Naive thymus-derived CD4-positive, alpha-beta T cell (primary cell): ENCODE results near the gene ATF7IP. TPM values are rescaled to one million over a fixed set of nuclear protein-coding genes. Genes with fewer than 3 reads are reported as not detected.

Source experiments
- ATAC-seq: fragments of 150-1000 bp; cut with Tn5 transposase; 2 replicates; pipeline ENCODE4 v1.10.0; 2021; ENCODE audit warnings: mild to moderate bottlenecking, moderate library complexity
- CTCF ChIA-PET: fragments of 350-600 bp; sonication (Branson Sonifier 250); formaldehyde crosslinking; loops from one replicate; lab custom pipeline; 2021; ENCODE audit warnings: antibody characterized with exemption; lab: Charles Lee
- POLR2A ChIA-PET: fragments of 350-600 bp; sonication (Branson Sonifier 250); formaldehyde crosslinking; loops from one replicate; lab custom pipeline; 2021; ENCODE audit warnings: antibody characterized with exemption, inconsistent platforms; lab: Charles Lee
- DNase-seq, 9 donors: peaks; one replicate each; pipeline versions ENCODE4 v3.0.0 to v3.0.0-alpha.2; 2020 to 2022; ENCODE audit warnings: mixed read lengths in 1 of 9
- H3K27ac ChIP-seq: one replicate; pipeline ENCODE4 v1.7.0; 2013; ENCODE audit warnings: mild to moderate bottlenecking, low read depth, low read length, moderate library complexity
- H3K27me3 ChIP-seq, 2 donors: one replicate each; pipeline ENCODE4 v1.7.0; 2013; ENCODE audit warnings: low read length in 2 of 2, mild to moderate bottlenecking in 2 of 2, moderate library complexity in 2 of 2; ENCODE audit not compliant: control insufficient read depth in 2 of 2, insufficient read depth in 2 of 2
- H3K36me3 ChIP-seq, 3 experiments: 1 replicate in 2 of 3; 2 replicates in 1 of 3; pipeline ENCODE4 v1.7.0; 2013; ENCODE audit warnings: low read length in 3 of 3, mild to moderate bottlenecking in 3 of 3, moderate library complexity in 1 of 3; ENCODE audit not compliant: insufficient read depth in 3 of 3, control insufficient read depth in 2 of 3
- H3K4me1 ChIP-seq, 2 donors: one replicate each; pipeline ENCODE4 v1.7.0; 2013; ENCODE audit warnings: low read length in 2 of 2, mild to moderate bottlenecking in 2 of 2, moderate library complexity in 1 of 2; ENCODE audit not compliant: control insufficient read depth in 2 of 2, insufficient read depth in 2 of 2
- H3K4me3 ChIP-seq: 2 replicates; pipeline ENCODE4 v1.7.0; 2013; ENCODE audit warnings: mild to moderate bottlenecking, low read length
- H3K9me3 ChIP-seq, 3 experiments: 1 replicate in 2 of 3; 2 replicates in 1 of 3; pipeline ENCODE4 v1.7.0; 2013; ENCODE audit warnings: low read length in 3 of 3; ENCODE audit not compliant: control insufficient read depth in 2 of 3
- H3K27ac Mint-ChIP-seq, 9 donors: one replicate each; pipeline ENCODE4 v1.8.0; 2020 to 2022; ENCODE audit warnings: mixed read lengths in 9 of 9, mild to moderate bottlenecking in 8 of 9, moderate library complexity in 5 of 9, inconsistent platforms in 2 of 9
- H3K27me3 Mint-ChIP-seq, 5 donors: one replicate each; pipeline ENCODE4 v1.8.0; 2021 to 2022; ENCODE audit warnings: mixed read lengths in 5 of 5, mild to moderate bottlenecking in 1 of 5
- H3K36me3 Mint-ChIP-seq, 5 donors: one replicate each; pipeline ENCODE4 v1.8.0; 2020 to 2022; ENCODE audit warnings: mixed read lengths in 5 of 5, mild to moderate bottlenecking in 3 of 5, inconsistent platforms in 1 of 5
- H3K4me1 Mint-ChIP-seq, 7 donors: one replicate each; pipeline ENCODE4 v1.8.0; 2020 to 2022; ENCODE audit warnings: mixed read lengths in 7 of 7, mild to moderate bottlenecking in 3 of 7, inconsistent platforms in 1 of 7
- H3K4me3 Mint-ChIP-seq, 10 donors: one replicate each; pipeline ENCODE4 v1.8.0; 2020 to 2022; ENCODE audit warnings: mild to moderate bottlenecking in 10 of 10, mixed read lengths in 10 of 10, moderate library complexity in 6 of 10, inconsistent platforms in 2 of 10
- H3K9me3 Mint-ChIP-seq, 11 donors: one replicate each; pipeline ENCODE4 v1.8.0; 2020 to 2022; ENCODE audit warnings: mixed read lengths in 11 of 11, mild to moderate bottlenecking in 4 of 11, inconsistent platforms in 1 of 11, moderate library complexity in 1 of 11
- intact Hi-C, 2 donors: fragments of 100-400 bp; cut with micrococcal nuclease; formaldehyde crosslinking; loops; one replicate each; pipeline ENCODE4 v1.15.1; 2023
- polyA plus RNA-seq, 2 donors: library from polyadenylated mRNA; unstranded; fragments of 300-500 nt; fragmentation: Illumina TruSeq; gene quantifications; one replicate each; pipeline ENCODE4 v1.2.3, GENCODE V29; 2021
- total RNA-seq, 6 experiments: library from RNA in 5 of 6; stranded (reverse) in 5 of 6; gene quantifications; 1 replicate in 5 of 6; 2 replicates in 1 of 6; pipeline ENCODE4 v1.2.3 and lab custom pipeline; 2021 to 2026

ATF7IP gene
- total and polyA plus RNA-seq, 7 experiments from 2014 or later, result 92.7 to 181 (median 134) TPM

GRCh38 chr12:14442221-14442881 is 76.9 kb downstream of the ATF7IP start:
- Histone ChIP-seq H3K9me3 (no peaks in the 10 kb centered on the region), H3K4me3 (no peak overlapping the region), H3K36me3 (peaks cover 0 to 63% (median 15%) of the 10 kb centered on the region in 3 experiments), H3K27me3 (no peaks in the 10 kb centered on the region), H3K4me1 (no peaks in the 10 kb centered on the region), H3K27ac (no peak overlapping the region)
- no peak for ATAC-seq
- no peaks in the 10 kb centered on the region for H3K27me3 Mint-ChIP-seq
- CTCF ChIA-PET, result interaction anchor here (0.6 kb wide), 1 partner anchor 14 kb away, joined by 3 read pairs; no protein-coding TSS in a partner anchor
- H3K9me3 Mint-ChIP-seq, result peaks cover 0 to 4% (median 0%) of the 10 kb centered on the region in 11 donors
- H3K4me3 Mint-ChIP-seq, result no peak overlapping the region
- peak overlapping the region in 4 of 9 donors; percentile 10 to 51 (median 33) for H3K27ac Mint-ChIP-seq
- no peak for DNase-seq
- POLR2A ChIA-PET, result no interaction called here
- peaks cover 22 to 79% (median 57%) of the 10 kb centered on the region in 5 donors for H3K36me3 Mint-ChIP-seq
- intact Hi-C loops, result loop anchor here in 1 of 2 donors (2.0 kb wide), 1 partner anchor 14 kb away; no protein-coding TSS in a partner anchor
- H3K4me1 Mint-ChIP-seq, result peaks cover 10 to 40% (median 34%) of the 10 kb centered on the region in 7 donors

- Histone ChIP-seq H3K4me1 (no peaks in the 10 kb centered on the region), H3K9me3 (no peaks in the 10 kb centered on the region), H3K27me3 (no peaks in the 10 kb centered on the region), H3K4me3 (no peak overlapping the region), H3K27ac (no peak overlapping the region), H3K36me3 (peaks cover 0 to 61% (median 11%) of the 10 kb centered on the region in 3 experiments)
- Mint-ChIP-seq H3K9me3 (peaks cover 0 to 6% (median 0%) of the 10 kb centered on the region in 11 donors), H3K27me3 (no peaks in the 10 kb centered on the region), H3K27ac (peak overlapping the region in 5 of 9 donors; percentile 11 to 85 (median 51)), H3K4me3 (no peak overlapping the region), H3K4me1 (peaks cover 17 to 51% (median 42%) of the 10 kb centered on the region in 7 donors), H3K36me3 (peaks cover 27 to 80% (median 61%) of the 10 kb centered on the region in 5 donors)
- DNase-seq, result no peak
- ChIA-PET CTCF (no interaction called here), POLR2A (no interaction called here)
- intact Hi-C loops, result loop anchor here in 1 of 2 donors (1.0 to 2.0 kb wide), 2 partner anchors 9 to 13 kb away; no protein-coding TSS in a partner anchor
- ATAC-seq, result no peak
Measured at GRCh38 chr12:14443531-14443930, 78.0 kb downstream of the ATF7IP start.

GRCh38 chr12:14450479-14450878 is 85.0 kb downstream of the ATF7IP start:
- Histone ChIP-seq H3K9me3 (no peaks in the 10 kb centered on the region), H3K27ac (no peak overlapping the region), H3K4me1 (peaks cover 17 to 18% of the 10 kb centered on the region in 2 donors), H3K4me3 (no peak overlapping the region), H3K36me3 (peaks cover 6 to 55% (median 9%) of the 10 kb centered on the region in 3 experiments), H3K27me3 (no peaks in the 10 kb centered on the region)
- H3K4me3 Mint-ChIP-seq, result peak overlapping the region in 3 of 10 donors; percentile 15 to 30 (median 17)
- no peaks in the 10 kb centered on the region for H3K27me3 Mint-ChIP-seq
- H3K27ac Mint-ChIP-seq, result peak overlapping the region in 2 of 9 donors; percentile 31 to 61
- no peak for DNase-seq
- peaks cover 35 to 88% (median 80%) of the 10 kb centered on the region in 5 donors for H3K36me3 Mint-ChIP-seq
- ChIA-PET POLR2A (no interaction called here), CTCF (no interaction called here)
- peaks cover 0 to 20% (median 9%) of the 10 kb centered on the region in 11 donors for H3K9me3 Mint-ChIP-seq
- intact Hi-C loops, result loop anchor here (2.0 to 5.0 kb wide), 2 partner anchors 28 to 33 kb away; no protein-coding TSS in a partner anchor
- ATAC-seq, result no peak
- H3K4me1 Mint-ChIP-seq, result peaks cover 50 to 80% (median 78%) of the 10 kb centered on the region in 7 donors

- intact Hi-C loops, result loop anchor here (2.0 to 5.0 kb wide), 2 partner anchors 14 to 35 kb away; no protein-coding TSS in a partner anchor
- H3K36me3 ChIP-seq, result peaks cover 16 to 54% (median 19%) of the 10 kb centered on the region in 3 experiments
Measured at GRCh38 chr12:14452336-14452735, 86.9 kb downstream of the ATF7IP start.

GRCh38 chr12:14452865-14453264 is 87.4 kb downstream of the ATF7IP start:
- ChIA-PET CTCF (interaction anchor here (0.6 to 3.3 kb wide), 5 partner anchors 11 to 215 kb away, joined by 3 to 11 read pairs (median 4); partner anchors contain the start of gene ATF7IP), POLR2A (interaction anchor here (0.7 to 1.0 kb wide), 2 partner anchors 21 to 317 kb away, joined by 3 to 4 read pairs; no protein-coding TSS in a partner anchor)
- no peak for ATAC-seq
- Histone ChIP-seq H3K4me1 (peaks cover 17 to 18% of the 10 kb centered on the region in 2 donors), H3K27me3 (no peaks in the 10 kb centered on the region), H3K36me3 (peaks cover 16 to 52% (median 21%) of the 10 kb centered on the region in 3 experiments), H3K4me3 (no peak overlapping the region), H3K9me3 (no peaks in the 10 kb centered on the region), H3K27ac (no peak overlapping the region)
- H3K4me1 Mint-ChIP-seq, result peaks cover 46 to 81% (median 77%) of the 10 kb centered on the region in 7 donors
- peaks cover 0 to 20% (median 9%) of the 10 kb centered on the region in 11 donors for H3K9me3 Mint-ChIP-seq
- H3K4me3 Mint-ChIP-seq, result peak overlapping the region in 5 of 10 donors; percentile 1 to 60 (median 32)
- intact Hi-C loops, result loop anchor here (2.0 to 5.0 kb wide), 2 partner anchors 14 to 36 kb away; no protein-coding TSS in a partner anchor
- H3K27ac Mint-ChIP-seq, result peak overlapping the region in 8 of 9 donors; percentile 3 to 87 (median 68)
- H3K36me3 Mint-ChIP-seq, result peaks cover 30 to 83% (median 81%) of the 10 kb centered on the region in 5 donors
- no peaks in the 10 kb centered on the region for H3K27me3 Mint-ChIP-seq
- DNase-seq, result no peak

More at GRCh38 chr12:14452336-14452735, 86.9 kb downstream of the ATF7IP start:
- no peaks in the 10 kb centered on the region for H3K27me3 ChIP-seq
- H3K27ac Mint-ChIP-seq, result peak overlapping the region in 8 of 9 donors; percentile 26 to 87 (median 76)
- ATAC-seq (no peak), DNase-seq (peak in 1 of 9 donors; percentile 9)
- peaks cover 50 to 87% (median 82%) of the 10 kb centered on the region in 7 donors for H3K4me1 Mint-ChIP-seq
- no peaks in the 10 kb centered on the region for H3K27me3 Mint-ChIP-seq
- no peak overlapping the region for H3K4me3 ChIP-seq
- H3K4me3 Mint-ChIP-seq, result peak overlapping the region in 8 of 10 donors; percentile 15 to 65 (median 59)
- H3K4me1 ChIP-seq, result peaks cover 17 to 18% of the 10 kb centered on the region in 2 donors
- H3K36me3 Mint-ChIP-seq, result peaks cover 34 to 88% (median 86%) of the 10 kb centered on the region in 5 donors
- H3K9me3 Mint-ChIP-seq, result peaks cover 0 to 20% (median 9%) of the 10 kb centered on the region in 11 donors
- CTCF ChIA-PET, result interaction anchor here (0.6 to 3.3 kb wide), 2 partner anchors 18 to 87 kb away, joined by 3 to 11 read pairs; partner anchors contain the start of gene ATF7IP
- no peaks in the 10 kb centered on the region for H3K9me3 ChIP-seq
- POLR2A ChIA-PET, result no interaction called here
- H3K27ac ChIP-seq, result no peak overlapping the region
